CD4-positive, CD25-positive, alpha-beta regulatory T cell (primary cell): ENCODE results near the gene YLPM1. TPM values are rescaled to one million over a fixed set of nuclear protein-coding genes. Genes with fewer than 3 reads are reported as not detected.

Experiments used
- ATAC-seq, 2 donors: fragments of 150-1000 bp; cut with Tn5 transposase; one replicate each; pipeline ENCODE4 v1.10.0; 2021; ENCODE audit warnings: low read depth in 2 of 2, moderate number of reproducible peaks in 2 of 2, moderate library complexity in 1 of 2
- DNase-seq, 3 donors: peaks; one replicate each; pipeline versions ENCODE4 v3.0.0 to v3.0.0-alpha.2; 2012 to 2022; ENCODE audit warnings: mixed read lengths in 1 of 3
- H3K27ac ChIP-seq: one replicate; pipeline ENCODE4 v1.7.0; 2013; ENCODE audit warnings: mild to moderate bottlenecking, low read length; ENCODE audit not compliant: insufficient read depth, poor library complexity, severe bottlenecking
- H3K27me3 ChIP-seq: one replicate; pipeline ENCODE4 v1.7.0; 2013; ENCODE audit warnings: low read length; ENCODE audit not compliant: control insufficient read depth, insufficient read depth
- H3K36me3 ChIP-seq: one replicate; pipeline ENCODE4 v1.7.0; 2013; ENCODE audit warnings: mild to moderate bottlenecking, low read length, moderate library complexity; ENCODE audit not compliant: control insufficient read depth, insufficient read depth
- H3K4me1 ChIP-seq: 2 replicates; pipeline ENCODE4 v1.7.0; 2013; ENCODE audit warnings: mild to moderate bottlenecking, low read length; ENCODE audit not compliant: insufficient read depth, control insufficient read depth, poor library complexity, severe bottlenecking
- H3K4me3 ChIP-seq: one replicate; pipeline ENCODE4 v1.7.0; 2013; ENCODE audit warnings: low read depth, mild to moderate bottlenecking, low read length, moderate library complexity
- H3K9me3 ChIP-seq, 2 experiments: 1 replicate in 1 of 2; 2 replicates in 1 of 2; pipeline ENCODE4 v1.7.0; 2013; ENCODE audit warnings: low read length in 2 of 2, mild to moderate bottlenecking in 1 of 2, moderate library complexity in 1 of 2; ENCODE audit not compliant: control insufficient read depth in 2 of 2
- H3K27ac Mint-ChIP-seq, 3 donors: one replicate each; pipeline ENCODE4 v1.8.0; 2020 to 2022; ENCODE audit warnings: mild to moderate bottlenecking in 3 of 3, mixed read lengths in 3 of 3, moderate library complexity in 2 of 3
- H3K27me3 Mint-ChIP-seq: one replicate; pipeline ENCODE4 v1.8.0; 2022; ENCODE audit warnings: mild to moderate bottlenecking, mixed read lengths
- H3K36me3 Mint-ChIP-seq: one replicate; pipeline ENCODE4 v1.8.0; 2020; ENCODE audit warnings: mixed read lengths
- H3K4me1 Mint-ChIP-seq, 4 donors: one replicate each; pipeline ENCODE4 v1.8.0; 2020 to 2022; ENCODE audit warnings: mixed read lengths in 4 of 4, mild to moderate bottlenecking in 1 of 4
- H3K4me3 Mint-ChIP-seq, 4 donors: one replicate each; pipeline ENCODE4 v1.8.0; 2020 to 2022; ENCODE audit warnings: mild to moderate bottlenecking in 4 of 4, mixed read lengths in 4 of 4, moderate library complexity in 3 of 4
- H3K9me3 Mint-ChIP-seq, 7 donors: one replicate each; pipeline ENCODE4 v1.8.0; 2020 to 2022; ENCODE audit warnings: mixed read lengths in 7 of 7, mild to moderate bottlenecking in 3 of 7, moderate library complexity in 2 of 7
- polyA plus RNA-seq, 4 donors: library from polyadenylated mRNA; unstranded; fragments of 300-500 nt; fragmentation: Illumina TruSeq; gene quantifications; one replicate each; pipeline ENCODE4 v1.2.3, GENCODE V29; 2021
- total RNA-seq: library from RNA; stranded (reverse); gene quantifications from one replicate; pipeline ENCODE4 v1.2.3, GENCODE V29; 2022

Gene YLPM1
- total and polyA plus RNA-seq, 5 donors from 2014 or later: 10.5 to 93.2 (median 11.7) TPM

DNA sequence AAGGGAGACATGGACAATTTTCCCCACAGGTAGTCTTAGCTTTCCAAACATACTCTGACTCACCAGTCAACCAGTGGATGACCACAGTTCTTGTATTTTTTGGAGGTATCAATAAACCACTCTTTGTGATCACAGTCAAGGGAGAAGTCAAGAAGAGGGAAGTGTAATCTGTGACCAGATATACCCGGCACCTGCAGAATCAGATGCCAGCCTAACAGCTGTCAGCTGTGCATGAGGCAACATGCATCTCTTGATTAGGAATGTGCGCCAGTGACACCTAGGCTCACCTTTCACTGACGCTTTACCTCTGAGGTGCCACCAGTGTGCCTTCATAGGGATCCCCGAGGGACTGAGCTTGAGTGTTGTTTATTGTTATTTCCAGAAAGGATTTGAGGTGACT lies 92.8 kb downstream of the YLPM1 start:
- no peak overlapping the region for H3K4me3 ChIP-seq
- peaks cover 10% of the 10 kb centered on the region for H3K36me3 Mint-ChIP-seq
- no peaks in the 10 kb centered on the region for H3K9me3 Mint-ChIP-seq
- H3K9me3 ChIP-seq: no peaks in the 10 kb centered on the region
- H3K27me3 ChIP-seq: no peaks in the 10 kb centered on the region
- peaks cover 9 to 37% (median 22%) of the 10 kb centered on the region in 4 donors for H3K4me1 Mint-ChIP-seq
- ATAC-seq (no peak), DNase-seq (no peak)
- H3K4me3 Mint-ChIP-seq: no peak overlapping the region
- H3K27ac ChIP-seq: no peak overlapping the region
- peak overlapping the region in 1 of 3 donors; percentile 32 for H3K27ac Mint-ChIP-seq
- peaks cover 16% of the 10 kb centered on the region for H3K4me1 ChIP-seq
- H3K36me3 ChIP-seq: no peaks in the 10 kb centered on the region
- no peaks in the 10 kb centered on the region for H3K27me3 Mint-ChIP-seq

DNA sequence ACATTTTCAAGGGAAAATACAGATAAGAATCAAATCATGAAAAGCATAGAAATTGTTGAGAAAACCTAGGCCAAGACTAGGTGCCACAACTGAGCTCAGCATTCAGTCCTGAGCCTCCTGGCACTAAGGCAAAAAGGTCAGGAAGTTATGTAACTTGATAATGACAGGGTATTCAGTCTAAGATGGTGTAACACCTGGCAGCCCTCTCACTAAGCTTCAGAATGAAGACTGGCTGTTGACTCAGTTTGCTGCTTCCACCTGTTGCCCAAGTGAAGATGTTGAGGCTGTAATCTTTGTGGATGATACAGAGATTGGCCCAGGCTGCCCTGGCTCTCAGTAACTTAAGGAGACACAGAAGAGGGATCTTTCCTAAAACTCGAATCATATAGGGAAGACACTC lies 93.2 kb downstream of the YLPM1 start:
- no peaks in the 10 kb centered on the region for H3K9me3 ChIP-seq
- no peaks in the 10 kb centered on the region for H3K27me3 ChIP-seq
- no peak overlapping the region for H3K27ac ChIP-seq
- ATAC-seq (no peak), DNase-seq (no peak)
- peak overlapping the region in 1 of 3 donors; percentile 48 for H3K27ac Mint-ChIP-seq
- peaks cover 9 to 39% (median 22%) of the 10 kb centered on the region in 4 donors for H3K4me1 Mint-ChIP-seq
- H3K27me3 Mint-ChIP-seq: no peaks in the 10 kb centered on the region
- H3K36me3 ChIP-seq: no peaks in the 10 kb centered on the region
- H3K4me3 Mint-ChIP-seq: no peak overlapping the region
- H3K36me3 Mint-ChIP-seq: peaks cover 10% of the 10 kb centered on the region
- H3K9me3 Mint-ChIP-seq: no peaks in the 10 kb centered on the region
- H3K4me1 ChIP-seq: peaks cover 18% of the 10 kb centered on the region
- no peak overlapping the region for H3K4me3 ChIP-seq

DNA sequence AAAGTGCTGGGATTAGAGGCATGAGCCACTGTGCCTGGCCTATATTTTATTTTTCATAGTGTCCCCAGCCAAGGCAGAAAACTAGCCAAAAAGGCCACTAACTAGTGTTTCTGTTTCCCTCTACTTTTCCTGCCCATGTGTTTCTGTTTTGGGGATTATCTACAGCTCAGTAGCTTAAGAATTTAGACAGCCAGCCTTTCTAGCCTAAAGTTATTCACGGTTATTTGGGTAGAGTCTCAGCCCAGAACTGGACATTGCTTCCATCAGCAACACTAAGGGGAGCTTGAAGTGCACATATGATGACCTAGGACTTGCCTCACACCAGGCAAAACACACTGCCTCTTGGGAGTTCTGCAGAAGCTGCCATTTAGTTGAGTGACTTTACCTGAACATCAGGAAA lies 94.9 kb downstream of the YLPM1 start:
- Mint-ChIP-seq H3K36me3 (peaks cover 10% of the 10 kb centered on the region), H3K4me3 (no peak overlapping the region), H3K27me3 (no peaks in the 10 kb centered on the region), H3K27ac (no peak overlapping the region), H3K4me1 (peaks cover 5 to 29% (median 14%) of the 10 kb centered on the region in 4 donors), H3K9me3 (no peaks in the 10 kb centered on the region)
- no peak overlapping the region for H3K4me3 ChIP-seq
- no peak for DNase-seq
- ATAC-seq: no peak
- no peak overlapping the region for H3K27ac ChIP-seq
- no peaks in the 10 kb centered on the region for H3K27me3 ChIP-seq
- H3K36me3 ChIP-seq: no peaks in the 10 kb centered on the region
- H3K9me3 ChIP-seq: no peaks in the 10 kb centered on the region
- H3K4me1 ChIP-seq: peaks cover 17% of the 10 kb centered on the region

DNA sequence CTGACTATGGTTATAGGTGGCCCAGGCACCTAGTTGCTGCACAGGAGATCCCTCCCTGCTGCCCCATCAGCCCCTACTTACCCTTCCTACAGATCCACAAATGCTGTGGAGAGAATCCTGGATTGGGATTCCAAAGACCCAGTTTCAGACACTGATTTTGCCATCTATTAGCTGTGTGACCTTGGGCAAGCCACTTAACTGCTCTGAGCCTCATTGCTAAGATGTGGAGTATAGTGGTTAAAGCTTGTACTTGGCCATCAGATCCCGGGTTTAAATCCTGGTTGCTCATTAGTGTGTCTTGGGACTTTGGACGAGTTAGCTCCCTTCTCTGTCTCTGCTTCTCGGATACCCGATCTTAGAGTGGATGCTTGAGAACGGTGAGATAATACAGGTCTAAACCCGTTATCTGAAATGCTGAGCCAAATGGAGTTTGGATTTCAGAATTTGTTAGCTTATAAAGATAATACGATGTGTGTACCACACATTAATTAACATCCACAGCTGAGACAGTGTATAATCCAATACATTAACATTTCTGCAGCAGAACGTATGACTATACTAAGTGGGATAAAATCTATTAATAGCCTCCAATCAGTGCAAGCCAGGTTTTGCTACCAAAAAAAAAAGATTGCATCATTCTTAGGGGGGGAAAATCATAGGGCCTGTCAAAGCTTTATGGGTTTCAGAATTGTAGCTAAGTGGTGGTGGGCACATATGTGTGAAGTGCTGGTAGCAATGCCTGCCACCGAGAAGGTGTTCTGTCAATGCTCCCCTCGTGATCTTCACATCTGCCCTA lies 96.8 kb downstream of the YLPM1 start:
- H3K4me1 ChIP-seq: peaks cover 6% of the 10 kb centered on the region
- no peaks in the 10 kb centered on the region for H3K27me3 ChIP-seq
- Mint-ChIP-seq H3K27me3 (no peaks in the 10 kb centered on the region), H3K4me3 (no peak overlapping the region), H3K4me1 (peaks cover 0 to 13% (median 3%) of the 10 kb centered on the region in 4 donors), H3K27ac (no peak overlapping the region), H3K9me3 (no peaks in the 10 kb centered on the region), H3K36me3 (peaks cover 10% of the 10 kb centered on the region)
- ATAC-seq: no peak
- H3K4me3 ChIP-seq: no peak overlapping the region
- H3K36me3 ChIP-seq: no peaks in the 10 kb centered on the region
- no peak overlapping the region for H3K27ac ChIP-seq
- no peaks in the 10 kb centered on the region for H3K9me3 ChIP-seq
- DNase-seq: no peak

DNA sequence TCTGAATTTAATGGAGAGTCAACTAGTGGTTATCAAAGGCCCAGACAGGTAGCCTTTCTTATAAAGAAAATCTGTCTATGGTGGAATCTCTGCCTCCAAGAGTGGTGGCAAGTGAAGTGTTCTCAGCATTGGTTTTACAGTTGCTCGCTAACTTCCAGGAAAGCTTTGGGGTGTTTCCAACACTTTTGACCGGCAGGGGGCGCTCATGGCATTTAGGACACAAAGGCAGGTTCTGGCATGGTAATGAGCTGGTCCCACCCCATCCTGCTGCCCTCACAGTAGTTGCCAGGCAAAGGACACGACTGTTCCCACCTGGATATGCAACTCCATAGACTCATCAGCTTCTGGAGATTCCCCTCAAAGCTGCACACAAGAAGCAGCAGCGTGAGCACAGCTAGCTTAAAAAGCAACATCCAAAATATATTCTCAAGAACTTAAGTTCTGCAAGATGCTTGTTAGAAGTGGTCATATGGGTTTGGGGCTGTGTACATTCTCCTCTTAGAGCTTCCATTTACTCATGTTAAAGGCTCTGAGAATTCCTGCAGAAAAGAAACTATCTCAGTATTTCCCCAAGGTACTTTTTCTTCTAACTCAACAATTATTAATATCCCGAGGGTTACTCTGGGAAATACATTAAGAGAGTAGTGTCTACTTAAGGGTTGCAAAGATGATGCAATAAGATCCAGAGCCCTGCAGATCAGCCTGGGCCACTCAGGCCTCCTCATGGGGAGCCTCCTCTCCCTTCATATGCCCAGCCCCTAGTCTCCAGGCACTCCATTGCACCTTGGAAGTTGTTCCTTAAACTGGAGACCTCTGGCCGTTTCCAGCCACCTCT lies 98.0 kb downstream of the YLPM1 start:
- Histone ChIP-seq H3K9me3 (no peaks in the 10 kb centered on the region), H3K4me3 (no peak overlapping the region), H3K36me3 (no peaks in the 10 kb centered on the region), H3K4me1 (peaks cover 6% of the 10 kb centered on the region), H3K27me3 (no peaks in the 10 kb centered on the region), H3K27ac (no peak overlapping the region)
- H3K4me1 Mint-ChIP-seq: peaks cover 0 to 10% (median 2%) of the 10 kb centered on the region in 4 donors
- H3K9me3 Mint-ChIP-seq: no peaks in the 10 kb centered on the region
- peaks cover 3% of the 10 kb centered on the region for H3K36me3 Mint-ChIP-seq
- no peak overlapping the region for H3K4me3 Mint-ChIP-seq
- DNase-seq (peak; percentile 77 to 89 (median 83)), ATAC-seq (peak; percentile 77 to 81)
- H3K27ac Mint-ChIP-seq: peak overlapping the region in 1 of 3 donors; percentile 29
- H3K27me3 Mint-ChIP-seq: no peaks in the 10 kb centered on the region

DNA sequence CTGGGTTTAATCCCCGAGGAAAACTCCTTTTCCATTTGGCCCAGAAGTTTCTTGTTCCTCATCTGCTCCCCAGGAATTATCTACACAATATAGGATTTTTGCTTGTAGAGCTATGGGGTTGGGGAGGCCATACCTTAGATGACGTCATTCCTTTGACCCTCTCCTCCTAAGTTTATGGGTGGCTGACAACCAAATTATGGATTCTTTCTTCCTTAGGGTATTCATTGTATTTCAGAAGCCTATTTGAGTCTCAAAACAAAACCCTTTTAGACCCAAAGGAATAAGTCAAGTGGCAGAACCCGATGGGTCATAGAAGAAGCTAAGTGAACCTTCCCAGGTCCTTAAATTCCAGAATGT lies 98.6 kb downstream of the YLPM1 start:
- peaks cover 4 to 14% (median 8%) of the 10 kb centered on the region in 4 donors for H3K4me1 Mint-ChIP-seq
- H3K36me3 Mint-ChIP-seq: peaks cover under 1% of the 10 kb centered on the region
- Histone ChIP-seq H3K4me3 (no peak overlapping the region), H3K27ac (no peak overlapping the region), H3K27me3 (no peaks in the 10 kb centered on the region), H3K9me3 (no peaks in the 10 kb centered on the region), H3K36me3 (no peaks in the 10 kb centered on the region), H3K4me1 (peaks cover 6% of the 10 kb centered on the region)
- H3K9me3 Mint-ChIP-seq: no peaks in the 10 kb centered on the region
- no peak overlapping the region for H3K4me3 Mint-ChIP-seq
- no peak overlapping the region for H3K27ac Mint-ChIP-seq
- no peak for DNase-seq
- no peaks in the 10 kb centered on the region for H3K27me3 Mint-ChIP-seq
- ATAC-seq: no peak

DNA sequence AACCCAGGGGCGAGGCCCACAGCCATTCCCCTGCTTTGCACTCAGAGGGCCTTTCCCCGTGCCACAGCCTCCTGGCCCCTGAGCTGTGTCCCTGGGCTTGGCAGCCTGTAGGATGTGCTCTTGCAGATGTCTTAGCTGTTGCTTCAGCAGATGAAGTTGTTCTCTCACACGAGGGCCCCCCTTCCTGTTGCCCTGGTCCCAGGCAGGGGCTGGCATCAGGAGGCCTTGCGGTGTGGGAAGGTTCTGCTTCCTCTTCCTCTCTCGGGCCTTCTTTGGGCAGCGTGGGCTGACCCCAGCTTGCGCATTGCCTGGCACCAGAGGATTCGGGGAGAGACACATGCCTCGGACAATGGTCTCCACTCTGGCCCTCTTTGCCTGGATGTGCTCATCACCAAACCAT lies 100.2 kb downstream of the YLPM1 start:
- Mint-ChIP-seq H3K36me3 (no peaks in the 10 kb centered on the region), H3K4me1 (peaks cover 12 to 28% (median 20%) of the 10 kb centered on the region in 4 donors), H3K4me3 (no peak overlapping the region), H3K27me3 (no peaks in the 10 kb centered on the region), H3K9me3 (no peaks in the 10 kb centered on the region), H3K27ac (peak overlapping the region in 1 of 3 donors; percentile 47)
- Histone ChIP-seq H3K9me3 (no peaks in the 10 kb centered on the region), H3K36me3 (no peaks in the 10 kb centered on the region), H3K4me1 (peaks cover 19% of the 10 kb centered on the region), H3K4me3 (no peak overlapping the region), H3K27me3 (no peaks in the 10 kb centered on the region), H3K27ac (no peak overlapping the region)
- ATAC-seq (no peak), DNase-seq (no peak)
